Epithelial cell of alveolus of lung (primary cell): Measurements from ENCODE around the gene CPB1. TPM values are rescaled to one million over a fixed set of nuclear protein-coding genes. Genes with fewer than 3 reads are reported as not detected.

Source experiments
- total RNA-seq: library from RNA; depleted of rRNA; stranded (reverse); fragments of >200 nt; gene quantifications from 2 replicates; pipeline ENCODE4 v1.2.1, GENCODE V29; 2015

The CPB1 gene
- total RNA-seq = under 0.01 TPM in 1 of 2 replicates, not detected in the other

GRCh38 chr3:148827585-148827984, at the start of gene CPB1:
Gene CPB1 (plus strand): TSS chr3:148827811. CDS start chr3:148827824, 13 bp downstream.

GRCh38 chr3:148865049-148865448, 37.4 kb downstream of the CPB1 start, which contains the start of gene CPA3:
Gene CPA3 (plus strand): TSS chr3:148865296. CDS start chr3:148865308, 12 bp downstream.

Other genes starting within 250 kb of the CPB1 start
- 3.0 and 3.6 TPM in 2 replicates for gene AGTR1, start 129.9 kb upstream of the CPB1 start, total RNA-seq
- gene CPA3, start 37.5 kb downstream of the CPB1 start, total RNA-seq = not detected in 2 replicates
- 34.1 and 67.1 TPM in 2 replicates for gene GYG1, start 163.7 kb downstream of the CPB1 start, total RNA-seq